Measurements from ENCODE around the gene RSBN1L. TPM values are rescaled to one million over a fixed set of nuclear protein-coding genes. Genes with fewer than 3 reads are reported as not detected.

RSBN1L gene
- polyA plus RNA-seq, 3 donors: 1.3 to 10.0 (median 2.2) TPM

- intact Hi-C loops (cut with micrococcal nuclease): no loop called here
- H3K4me2 ChIP-seq (replicated peaks; ENCODE audit: extremely low read depth, low read length, poor library complexity, severe bottlenecking): no peak overlapping the region
- peaks cover 63 to 95% of the 10 kb centered on the region in 2 donors for H3K36me3 ChIP-seq (replicated peaks in 1 of 2; ENCODE audit: control insufficient read depth in 1 of 2, insufficient read depth in 2 of 2, low read length in 2 of 2)
- H3K9ac ChIP-seq (ENCODE audit: insufficient read depth, low read length, poor library complexity, severe bottlenecking): no peak overlapping the region
- H3K79me2 ChIP-seq (ENCODE audit: insufficient read depth, low read length): no peaks in the 10 kb centered on the region
- no peaks in the 10 kb centered on the region for H3K4me1 ChIP-seq (ENCODE audit: control insufficient read depth in 1 of 2, insufficient read depth in 2 of 2, low read length in 2 of 2)
- H3K27me3 ChIP-seq (ENCODE audit: control insufficient read depth in 2 of 2, insufficient read depth in 2 of 2, low read length in 2 of 2): no peaks in the 10 kb centered on the region
- no peak overlapping the region for H3K4me3 ChIP-seq (replicated peaks in 1 of 3; ENCODE audit: low read depth in 2 of 3, low read length in 3 of 3)
- no peak for DNase-seq
- no peaks in the 10 kb centered on the region for H3K9me3 ChIP-seq (replicated peaks in 1 of 2; ENCODE audit: control insufficient read depth in 1 of 2, insufficient read depth in 1 of 2, low read length in 2 of 2)
- peaks cover 0 to 1% (median 0%) of the 10 kb centered on the region in 7 donors for H3K9me3 Mint-ChIP-seq
- TF ChIP-seq, protein P1, sequence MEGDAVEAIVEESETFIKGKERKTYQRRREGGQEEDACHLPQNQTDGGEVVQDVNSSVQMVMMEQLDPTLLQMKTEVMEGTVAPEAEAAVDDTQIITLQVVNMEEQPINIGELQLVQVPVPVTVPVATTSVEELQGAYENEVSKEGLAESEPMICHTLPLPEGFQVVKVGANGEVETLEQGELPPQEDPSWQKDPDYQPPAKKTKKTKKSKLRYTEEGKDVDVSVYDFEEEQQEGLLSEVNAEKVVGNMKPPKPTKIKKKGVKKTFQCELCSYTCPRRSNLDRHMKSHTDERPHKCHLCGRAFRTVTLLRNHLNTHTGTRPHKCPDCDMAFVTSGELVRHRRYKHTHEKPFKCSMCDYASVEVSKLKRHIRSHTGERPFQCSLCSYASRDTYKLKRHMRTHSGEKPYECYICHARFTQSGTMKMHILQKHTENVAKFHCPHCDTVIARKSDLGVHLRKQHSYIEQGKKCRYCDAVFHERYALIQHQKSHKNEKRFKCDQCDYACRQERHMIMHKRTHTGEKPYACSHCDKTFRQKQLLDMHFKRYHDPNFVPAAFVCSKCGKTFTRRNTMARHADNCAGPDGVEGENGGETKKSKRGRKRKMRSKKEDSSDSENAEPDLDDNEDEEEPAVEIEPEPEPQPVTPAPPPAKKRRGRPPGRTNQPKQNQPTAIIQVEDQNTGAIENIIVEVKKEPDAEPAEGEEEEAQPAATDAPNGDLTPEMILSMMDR (IDR thresholded peaks at IDR 0.05): no peak
- H3K4me3 Mint-ChIP-seq: no peak overlapping the region
- peaks cover 54 to 70% of the 10 kb centered on the region in 2 donors for H3K36me3 Mint-ChIP-seq
- H2AFZ ChIP-seq (ENCODE audit: insufficient read depth, low read depth, low read length, poor library complexity, severe bottlenecking): no peak overlapping the region
- WGBS (ENCODE audit: insufficient coverage): 100% methylated on average over 1 of the region's 2 CpGs
- no peak overlapping the region for H3K27ac ChIP-seq (ENCODE audit: low read depth in 1 of 2, low read length in 2 of 2)
- peaks cover 1% of the 10 kb centered on the region for H3K4me1 Mint-ChIP-seq
- peaks cover 11% of the 10 kb centered on the region for H4K20me1 ChIP-seq (ENCODE audit: insufficient read depth, low read length)
- H3K27ac Mint-ChIP-seq: no peak overlapping the region
- H3K27me3 Mint-ChIP-seq (ENCODE audit: low read depth in 3 of 3): no peaks in the 10 kb centered on the region
These were observed 82.3 kb downstream of the RSBN1L start for GRCh38 chr7:77778535-77778934.

- H3K9me3 Mint-ChIP-seq: peaks cover 0 to 9% (median 0%) of the 10 kb centered on the region in 7 donors
- H3K27me3 ChIP-seq (ENCODE audit: control insufficient read depth in 2 of 2, insufficient read depth in 2 of 2, low read length in 2 of 2): no peaks in the 10 kb centered on the region
- H3K4me3 Mint-ChIP-seq: no peak overlapping the region
- H3K36me3 ChIP-seq (replicated peaks in 1 of 2; ENCODE audit: control insufficient read depth in 1 of 2, insufficient read depth in 2 of 2, low read length in 2 of 2): peaks cover 41 to 82% of the 10 kb centered on the region in 2 donors
- no peaks in the 10 kb centered on the region for H3K79me2 ChIP-seq (ENCODE audit: insufficient read depth, low read length)
- no CpG with 5 or more reads among the region's 4 CpGs for WGBS (ENCODE audit: insufficient coverage)
- intact Hi-C loops (cut with micrococcal nuclease): no loop called here
- no peak overlapping the region for H3K27ac Mint-ChIP-seq
- no peaks in the 10 kb centered on the region for H4K20me1 ChIP-seq (ENCODE audit: insufficient read depth, low read length)
- H3K27me3 Mint-ChIP-seq (ENCODE audit: low read depth in 3 of 3): no peaks in the 10 kb centered on the region
- no peaks in the 10 kb centered on the region for H3K9me3 ChIP-seq (replicated peaks in 1 of 2; ENCODE audit: control insufficient read depth in 1 of 2, insufficient read depth in 1 of 2, low read length in 2 of 2)
- no peak overlapping the region for H3K9ac ChIP-seq (ENCODE audit: insufficient read depth, low read length, poor library complexity, severe bottlenecking)
- H3K4me1 Mint-ChIP-seq: peaks cover 11% of the 10 kb centered on the region
- no peaks in the 10 kb centered on the region for H3K4me1 ChIP-seq (ENCODE audit: control insufficient read depth in 1 of 2, insufficient read depth in 2 of 2, low read length in 2 of 2)
- no peak overlapping the region for H3K27ac ChIP-seq (ENCODE audit: low read depth in 1 of 2, low read length in 2 of 2)
- no peak for DNase-seq
- H2AFZ ChIP-seq (ENCODE audit: insufficient read depth, low read depth, low read length, poor library complexity, severe bottlenecking): no peak overlapping the region
- TF ChIP-seq, protein P1 (IDR thresholded peaks at IDR 0.05): no peak
- no peak overlapping the region for H3K4me3 ChIP-seq (replicated peaks in 1 of 3; ENCODE audit: low read depth in 2 of 3, low read length in 3 of 3)
- H3K36me3 Mint-ChIP-seq: peaks cover 46 to 50% of the 10 kb centered on the region in 2 donors
- H3K4me2 ChIP-seq (replicated peaks; ENCODE audit: extremely low read depth, low read length, poor library complexity, severe bottlenecking): no peak overlapping the region
These were observed 86.1 kb downstream of the RSBN1L start for GRCh38 chr7:77782383-77782782.

Measured in CD14-positive monocyte (primary cell).